NCI-H146 treated with DMSO at 0.1 percent for 48 hours (cell line): Measurements from ENCODE around the gene PILRA.
"Not testable (repeated sequence)": the region's sequence is repeated elsewhere in the genome, so short reads cannot be mapped to it uniquely, and the experiment has no call there.

ENCODE experiments used
- DNase-seq: peaks from one replicate; lab custom pipeline; 2025; ENCODE audit not compliant: unreplicated experiment; lab: John Stamatoyannopoulos, UW

Gene PILRA

GRCh38 chr7:100432621-100433275, 59.5 kb downstream of the PILRA start:
- no peak for DNase-seq

- DNase-seq: no peak
Observed at GRCh38 chr7:100433276-100433591, 59.9 kb downstream of the PILRA start.

- DNase-seq: no peak
Observed at GRCh38 chr7:100433592-100434296, 60.5 kb downstream of the PILRA start.

- no peak for DNase-seq
Observed at GRCh38 chr7:100434297-100435144, 61.2 kb downstream of the PILRA start.

- no peak for DNase-seq
Observed at GRCh38 chr7:100435401-100436304, 62.4 kb downstream of the PILRA start.

- DNase-seq: no peak
Observed at GRCh38 chr7:100437150-100438100, 64.1 kb downstream of the PILRA start.

- DNase-seq: no peak
Observed at GRCh38 chr7:100438172-100438571, 64.9 kb downstream of the PILRA start.

GRCh38 chr7:100438731-100439130, 65.4 kb downstream of the PILRA start:
- DNase-seq: not testable (repeated sequence)

GRCh38 chr7:100439244-100439643, 66.0 kb downstream of the PILRA start:
- not testable (repeated sequence) for DNase-seq

GRCh38 chr7:100441641-100442535, 68.6 kb downstream of the PILRA start:
- DNase-seq: no peak

GRCh38 chr7:100443096-100443840, 70.0 kb downstream of the PILRA start:
- no peak for DNase-seq

- no peak for DNase-seq
Observed at GRCh38 chr7:100444311-100445278, 71.3 kb downstream of the PILRA start.

- DNase-seq: no peak
Observed at GRCh38 chr7:100446040-100446439, 72.8 kb downstream of the PILRA start.

- DNase-seq: not testable (repeated sequence)
Observed at GRCh38 chr7:100447363-100447762, 74.1 kb downstream of the PILRA start.

GRCh38 chr7:100449190-100449795, 76.0 kb downstream of the PILRA start:
- no peak for DNase-seq
